ENCODE measurements around the gene ZEB2. TPM values are rescaled to one million over a fixed set of nuclear protein-coding genes. Genes with fewer than 3 reads are reported as not detected.

The ZEB2 gene
- total and polyA plus RNA-seq, 10 of the 15 experiments (the other 5 are each of a cell fraction or from before 2014, with no cell fraction given) = 0.14 to 3.2 (median 0.84) TPM

DNA sequence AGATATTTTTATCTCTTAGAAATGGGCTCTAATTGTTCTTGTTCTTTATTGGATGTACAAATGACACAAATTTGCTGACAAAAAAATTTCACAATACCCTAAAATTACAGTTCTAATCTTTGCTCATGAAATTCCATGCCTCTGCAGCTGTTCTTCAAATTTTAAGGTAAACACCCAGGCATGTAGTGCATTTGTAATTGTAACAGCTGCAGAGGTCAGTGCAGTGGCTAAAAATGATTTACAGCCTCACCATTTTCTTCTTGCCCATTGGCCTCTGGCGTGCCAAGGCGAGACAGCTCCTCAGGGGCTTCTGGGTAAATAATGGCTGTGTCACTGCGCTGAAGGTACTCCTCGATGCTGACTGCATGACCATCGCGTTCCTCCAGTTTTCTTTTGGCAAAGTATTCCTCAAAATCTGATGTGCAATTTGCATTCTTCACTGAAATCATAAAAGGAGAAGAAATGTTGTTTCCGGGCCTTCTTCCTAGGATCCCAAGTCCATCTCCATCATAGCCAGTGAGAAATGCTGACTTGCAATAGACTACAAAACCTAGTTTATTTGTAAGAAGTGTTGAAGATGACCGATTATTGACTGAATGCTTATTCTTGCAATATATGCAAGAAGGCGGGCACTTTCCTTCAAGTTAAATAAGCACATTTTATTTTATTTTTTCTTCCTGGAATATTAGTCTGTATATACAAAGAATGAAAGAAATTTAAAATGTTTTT is 115.2 kb downstream of the ZEB2 start:
- ChIA-PET CTCF (no interaction called here), POLR2A (no interaction called here), SMC1A (ENCODE audit: uncharacterized antibody, unreplicated experiment) (interaction anchor here (0.7 kb wide), 1 partner anchor 374 kb away, joined by 3 read pairs; no protein-coding TSS in a partner anchor), RAD21 (ENCODE audit: unreplicated experiment) (no interaction called here)
- intact Hi-C loops (cut with micrococcal nuclease; ENCODE audit: unreplicated experiment) = no loop called here
- no peaks in the 10 kb centered on the region for H3K4me1 ChIP-seq (ENCODE audit: control insufficient read depth, insufficient read depth, low read length)
- H3K27ac ChIP-seq (ENCODE audit: control insufficient read depth, insufficient read depth) = no peak overlapping the region
- H3K27me3 ChIP-seq (replicated peaks in 1 of 2; ENCODE audit: control insufficient read depth in 2 of 2, insufficient read depth in 2 of 2, low read length in 1 of 2) = no peaks in the 10 kb centered on the region
- ATAC-seq (no peak), DNase-seq (ENCODE audit: low read depth, low spot score) (no peak), FAIRE-seq (peak; percentile 49)
- H2AFZ ChIP-seq (ENCODE audit: control insufficient read depth, low read depth, low read length) = no peak overlapping the region
- H4K20me1 ChIP-seq (ENCODE audit: control insufficient read depth, insufficient read depth) = no peaks in the 10 kb centered on the region
- no peak overlapping the region for H3K4me2 ChIP-seq (ENCODE audit: control insufficient read depth, insufficient read depth)
- H3K9ac ChIP-seq (ENCODE audit: control insufficient read depth, insufficient read depth, low read length) = no peak overlapping the region
- H3K36me3 ChIP-seq (ENCODE audit: control insufficient read depth in 2 of 2, insufficient read depth in 2 of 2, low read length in 1 of 2) = no peaks in the 10 kb centered on the region
- no TSS peak for BruUV-seq (replicated peaks)
- WGBS (ENCODE audit: insufficient coverage, insufficient replicate concordance, low lambda C conversion rate, missing lambda C conversion rate) = 78% methylated on average over 9 of the region's 9 CpGs
- in situ Hi-C loops (cut with MboI) = no loop called here
- H3K4me3 ChIP-seq = no peak overlapping the region
- H3K9me3 ChIP-seq (replicated peaks; ENCODE audit: control insufficient read depth, insufficient read depth, low read length) = no peaks in the 10 kb centered on the region
- TF ChIP-seq SREBF2 (IDR thresholded peaks at IDR 0.05; ENCODE audit: low read length) (no peak), ESRRA (IDR thresholded peaks at IDR 0.05; ENCODE audit: low read length) (no peak), RCOR1 (conservative IDR thresholded peaks at IDR 0.05; ENCODE audit: low read depth, low read length) (no peak), SPI1 (IDR thresholded peaks at IDR 0.05; ENCODE audit: borderline replicate concordance, insufficient read depth, low read depth, low read length) (no peak), ZNF384 (IDR thresholded peaks at IDR 0.05; ENCODE audit: borderline replicate concordance, low read depth, low read length) (no peak), KAT2A (conservative IDR thresholded peaks at IDR 0.05; ENCODE audit: control insufficient read depth, low read depth, low read length) (no peak), HDAC6 (IDR thresholded peaks at IDR 0.05; ENCODE audit: unreplicated experiment) (no peak), ZNF207 (IDR thresholded peaks at IDR 0.05; ENCODE audit: borderline replicate concordance) (no peak), ZSCAN29 (IDR thresholded peaks at IDR 0.05) (no peak), NFYA (IDR thresholded peaks at IDR 0.05; ENCODE audit: borderline replicate concordance, low read depth, low read length) (no peak), TCF12 (IDR thresholded peaks at IDR 0.05; ENCODE audit: low read depth, low read length) (no peak), NR2F1 (conservative IDR thresholded peaks at IDR 0.05) (no peak), DPF2 (IDR thresholded peaks at IDR 0.05) (no peak), IRF4 (IDR thresholded peaks at IDR 0.05; ENCODE audit: low read depth, low read length) (no peak), NBN (IDR thresholded peaks at IDR 0.05) (no peak), SMC3 (IDR thresholded peaks at IDR 0.05; ENCODE audit: borderline replicate concordance, low read length) (no peak), ZNF24 (IDR thresholded peaks at IDR 0.05) (no peak), NFYB (IDR thresholded peaks at IDR 0.05; ENCODE audit: insufficient read depth, low read depth, low read length) (no peak)
- TF ChIP-seq, protein P1, sequence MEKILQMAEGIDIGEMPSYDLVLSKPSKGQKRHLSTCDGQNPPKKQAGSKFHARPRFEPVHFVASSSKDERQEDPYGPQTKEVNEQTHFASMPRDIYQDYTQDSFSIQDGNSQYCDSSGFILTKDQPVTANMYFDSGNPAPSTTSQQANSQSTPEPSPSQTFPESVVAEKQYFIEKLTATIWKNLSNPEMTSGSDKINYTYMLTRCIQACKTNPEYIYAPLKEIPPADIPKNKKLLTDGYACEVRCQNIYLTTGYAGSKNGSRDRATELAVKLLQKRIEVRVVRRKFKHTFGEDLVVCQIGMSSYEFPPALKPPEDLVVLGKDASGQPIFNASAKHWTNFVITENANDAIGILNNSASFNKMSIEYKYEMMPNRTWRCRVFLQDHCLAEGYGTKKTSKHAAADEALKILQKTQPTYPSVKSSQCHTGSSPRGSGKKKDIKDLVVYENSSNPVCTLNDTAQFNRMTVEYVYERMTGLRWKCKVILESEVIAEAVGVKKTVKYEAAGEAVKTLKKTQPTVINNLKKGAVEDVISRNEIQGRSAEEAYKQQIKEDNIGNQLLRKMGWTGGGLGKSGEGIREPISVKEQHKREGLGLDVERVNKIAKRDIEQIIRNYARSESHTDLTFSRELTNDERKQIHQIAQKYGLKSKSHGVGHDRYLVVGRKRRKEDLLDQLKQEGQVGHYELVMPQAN (conservative IDR thresholded peaks at IDR 0.05) = no peak
- TF ChIP-seq, protein P2, sequence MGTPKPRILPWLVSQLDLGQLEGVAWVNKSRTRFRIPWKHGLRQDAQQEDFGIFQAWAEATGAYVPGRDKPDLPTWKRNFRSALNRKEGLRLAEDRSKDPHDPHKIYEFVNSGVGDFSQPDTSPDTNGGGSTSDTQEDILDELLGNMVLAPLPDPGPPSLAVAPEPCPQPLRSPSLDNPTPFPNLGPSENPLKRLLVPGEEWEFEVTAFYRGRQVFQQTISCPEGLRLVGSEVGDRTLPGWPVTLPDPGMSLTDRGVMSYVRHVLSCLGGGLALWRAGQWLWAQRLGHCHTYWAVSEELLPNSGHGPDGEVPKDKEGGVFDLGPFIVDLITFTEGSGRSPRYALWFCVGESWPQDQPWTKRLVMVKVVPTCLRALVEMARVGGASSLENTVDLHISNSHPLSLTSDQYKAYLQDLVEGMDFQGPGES (IDR thresholded peaks at IDR 0.05) = no peak
- H3K79me2 ChIP-seq (ENCODE audit: control insufficient read depth, insufficient read depth, low read length) = no peaks in the 10 kb centered on the region

Measured in GM12878 (cell line).